Activated CD4-positive, alpha-beta T cell treated with anti-CD3 and anti-CD28 coated beads, Interleukin-2, Interleukin-6, amounts not matched to agents 100 ng/mL and 50 ng/mL, durations not matched to agents 16 hours and 8 hours (primary cell): Measurements from ENCODE around the gene PPIB.
A peak's percentile ranks its signal among the peaks of the same experiment; 100 is the strongest.
"Not testable (repeated sequence)": the region's sequence is repeated elsewhere in the genome, so short reads cannot be mapped to it uniquely, and the experiment has no call there.

ENCODE experiments used
- DNase-seq: peaks from one replicate; pipeline ENCODE4 v3.0.0-alpha.2; 2020

PPIB gene

GRCh38 chr15:64137226-64137833, 25.5 kb downstream of the PPIB start:
- DNase-seq: no peak

GRCh38 chr15:64136347-64136746, 26.5 kb downstream of the PPIB start:
- DNase-seq: no peak

GRCh38 chr15:64134345-64134829, 28.4 kb downstream of the PPIB start:
- no peak for DNase-seq

GRCh38 chr15:64133623-64134344, 29.0 kb downstream of the PPIB start:
- no peak for DNase-seq

GRCh38 chr15:64132217-64132616, 30.6 kb downstream of the PPIB start:
- DNase-seq: no peak

GRCh38 chr15:64131547-64131946, 31.3 kb downstream of the PPIB start:
- DNase-seq: no peak

GRCh38 chr15:64130159-64130558, 32.7 kb downstream of the PPIB start:
- DNase-seq: no peak

- no peak for DNase-seq
Observed at GRCh38 chr15:64127521-64128270, 35.1 kb downstream of the PPIB start.

GRCh38 chr15:64125978-64126377, 36.8 kb downstream of the PPIB start:
- no peak for DNase-seq

- no peak for DNase-seq
Observed at GRCh38 chr15:64122936-64123351, 39.9 kb downstream of the PPIB start.

- DNase-seq: no peak
Observed at GRCh38 chr15:64122444-64122843, 40.4 kb downstream of the PPIB start.

GRCh38 chr15:64121614-64122013, 41.2 kb downstream of the PPIB start:
- DNase-seq: no peak

- DNase-seq: not testable (repeated sequence)
Observed at GRCh38 chr15:64120322-64120721, 42.5 kb downstream of the PPIB start.

- DNase-seq: no peak
Observed at GRCh38 chr15:64117759-64118487, 44.9 kb downstream of the PPIB start.

GRCh38 chr15:64112904-64113303, 49.9 kb downstream of the PPIB start:
- DNase-seq: peak; percentile 52

- DNase-seq: no peak
Observed at GRCh38 chr15:64112073-64112772, 50.6 kb downstream of the PPIB start.

GRCh38 chr15:64111679-64112050, 51.2 kb downstream of the PPIB start:
- no peak for DNase-seq

- peak; percentile 49 for DNase-seq
Observed at GRCh38 chr15:64110950-64111678, 51.7 kb downstream of the PPIB start.

GRCh38 chr15:64110108-64110701, 52.6 kb downstream of the PPIB start:
- DNase-seq: not testable (repeated sequence)

- DNase-seq: no peak
Observed at GRCh38 chr15:64107337-64107736, 55.5 kb downstream of the PPIB start.
